GM12801 (cell line): ENCODE results near the gene CDH22.

Experiments
- TF ChIP-seq, protein P1 (sequence below): IDR thresholded peaks from one replicate; pipeline ENCODE4 v1.5.1; 2011; ENCODE audit warnings: control low read depth; ENCODE audit not compliant: insufficient read length; ENCODE audit errors: extremely low read depth

Gene CDH22

DNA sequence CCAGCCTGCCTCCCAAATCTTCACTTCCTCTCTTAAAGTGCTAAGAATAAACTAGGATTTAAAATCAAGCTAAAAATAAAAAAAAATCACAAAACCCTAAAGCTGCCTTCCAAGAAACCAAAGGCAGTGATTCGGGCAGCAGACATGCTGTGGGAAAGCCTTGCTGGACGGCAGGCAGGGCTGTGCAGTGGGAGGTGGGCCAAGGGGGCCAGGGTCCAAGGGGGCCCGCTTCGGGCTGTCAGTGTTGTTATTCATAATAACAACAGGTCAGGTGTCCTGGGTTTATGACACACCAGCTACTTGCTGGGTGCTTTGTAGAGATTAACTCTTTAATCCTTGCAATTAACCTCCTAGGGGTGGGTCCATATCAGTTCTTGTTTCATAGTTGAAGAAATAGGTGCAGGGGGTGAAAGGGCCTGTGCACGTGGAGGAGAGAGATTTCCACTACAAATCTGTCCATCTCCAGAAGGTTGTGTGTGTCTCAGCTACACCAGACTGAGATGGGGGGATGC is 149.8 kb downstream of the CDH22 start:
- TF ChIP-seq, protein P1, sequence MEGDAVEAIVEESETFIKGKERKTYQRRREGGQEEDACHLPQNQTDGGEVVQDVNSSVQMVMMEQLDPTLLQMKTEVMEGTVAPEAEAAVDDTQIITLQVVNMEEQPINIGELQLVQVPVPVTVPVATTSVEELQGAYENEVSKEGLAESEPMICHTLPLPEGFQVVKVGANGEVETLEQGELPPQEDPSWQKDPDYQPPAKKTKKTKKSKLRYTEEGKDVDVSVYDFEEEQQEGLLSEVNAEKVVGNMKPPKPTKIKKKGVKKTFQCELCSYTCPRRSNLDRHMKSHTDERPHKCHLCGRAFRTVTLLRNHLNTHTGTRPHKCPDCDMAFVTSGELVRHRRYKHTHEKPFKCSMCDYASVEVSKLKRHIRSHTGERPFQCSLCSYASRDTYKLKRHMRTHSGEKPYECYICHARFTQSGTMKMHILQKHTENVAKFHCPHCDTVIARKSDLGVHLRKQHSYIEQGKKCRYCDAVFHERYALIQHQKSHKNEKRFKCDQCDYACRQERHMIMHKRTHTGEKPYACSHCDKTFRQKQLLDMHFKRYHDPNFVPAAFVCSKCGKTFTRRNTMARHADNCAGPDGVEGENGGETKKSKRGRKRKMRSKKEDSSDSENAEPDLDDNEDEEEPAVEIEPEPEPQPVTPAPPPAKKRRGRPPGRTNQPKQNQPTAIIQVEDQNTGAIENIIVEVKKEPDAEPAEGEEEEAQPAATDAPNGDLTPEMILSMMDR, result no peak

- TF ChIP-seq, protein P1, result no peak
Observed at GRCh38 chr20:46157625-46158024, 150.7 kb downstream of the CDH22 start.

- TF ChIP-seq, protein P1, result no peak
Observed at GRCh38 chr20:46157076-46157592, 151.2 kb downstream of the CDH22 start.

DNA sequence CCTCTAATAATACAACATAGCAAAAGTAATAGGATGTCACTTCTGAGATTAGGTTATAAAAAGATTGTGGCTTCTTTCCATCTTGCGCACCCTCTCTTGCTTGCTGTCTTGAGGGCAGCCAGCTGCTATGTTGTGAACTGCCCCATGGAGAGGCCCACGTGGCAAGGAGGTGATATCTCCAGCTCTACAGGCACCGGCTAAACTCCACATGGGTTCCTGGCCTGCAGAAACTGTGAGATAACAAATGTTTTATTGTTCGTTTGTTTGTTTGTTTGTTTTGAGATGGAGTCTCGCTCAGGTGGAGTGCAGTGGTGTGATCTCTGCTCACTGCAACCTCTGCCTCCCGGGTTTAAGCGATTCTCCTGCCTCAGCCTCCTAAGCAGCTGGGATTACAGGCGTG is 152.2 kb downstream of the CDH22 start:
- TF ChIP-seq, protein P1, result no peak

GRCh38 chr20:46154796-46155195 is 153.5 kb downstream of the CDH22 start:
- TF ChIP-seq, protein P1, result no peak

- TF ChIP-seq, protein P1, result no peak
Observed at GRCh38 chr20:46154305-46154704, 154.0 kb downstream of the CDH22 start.

DNA sequence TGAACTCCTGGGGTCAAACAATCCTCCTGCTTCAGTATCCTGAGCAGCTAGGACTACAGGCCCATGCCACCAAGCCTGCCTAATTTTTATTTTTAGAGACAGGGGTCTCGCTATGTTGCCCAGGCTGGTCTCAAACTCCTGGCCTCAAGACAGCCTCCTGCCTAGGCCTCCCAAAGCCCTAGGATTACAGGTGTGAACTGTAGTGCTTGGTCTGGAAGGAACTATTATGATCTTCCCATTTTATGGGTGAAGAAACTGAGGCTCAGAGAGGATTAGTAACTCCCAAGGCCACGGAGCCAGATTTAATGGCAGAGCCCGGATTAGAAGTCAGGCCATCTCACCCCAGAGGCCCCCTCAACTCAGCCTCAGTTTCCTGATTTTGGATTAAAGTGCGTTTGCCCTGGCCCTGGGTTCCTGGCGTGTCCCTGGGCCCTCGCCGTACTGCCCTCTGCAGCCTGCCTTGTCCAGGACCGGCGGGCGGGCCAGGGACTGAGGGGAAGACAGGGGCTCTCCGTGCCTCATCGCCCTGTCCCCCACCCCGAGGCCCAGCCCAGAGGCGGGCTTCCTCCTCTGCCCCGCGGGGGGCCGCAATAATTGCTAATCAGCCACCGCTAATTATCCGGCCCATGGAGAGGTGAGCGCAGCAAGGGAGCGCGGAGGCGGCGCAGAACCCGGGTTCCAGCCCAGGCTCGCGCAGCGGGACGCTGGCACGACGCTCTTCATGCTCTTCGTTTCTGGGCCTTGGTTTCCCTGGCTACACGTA is 155.3 kb downstream of the CDH22 start:
- TF ChIP-seq, protein P1, result no peak
